GM21786 (cell line): ENCODE results near the gene PTPN6.

Experiments
- ATAC-seq: cut with Tn5 transposase; IDR thresholded peaks from one replicate; pipeline ENCODE4 v1.9.1; 2021; ENCODE audit not compliant: unreplicated experiment

Gene PTPN6

DNA sequence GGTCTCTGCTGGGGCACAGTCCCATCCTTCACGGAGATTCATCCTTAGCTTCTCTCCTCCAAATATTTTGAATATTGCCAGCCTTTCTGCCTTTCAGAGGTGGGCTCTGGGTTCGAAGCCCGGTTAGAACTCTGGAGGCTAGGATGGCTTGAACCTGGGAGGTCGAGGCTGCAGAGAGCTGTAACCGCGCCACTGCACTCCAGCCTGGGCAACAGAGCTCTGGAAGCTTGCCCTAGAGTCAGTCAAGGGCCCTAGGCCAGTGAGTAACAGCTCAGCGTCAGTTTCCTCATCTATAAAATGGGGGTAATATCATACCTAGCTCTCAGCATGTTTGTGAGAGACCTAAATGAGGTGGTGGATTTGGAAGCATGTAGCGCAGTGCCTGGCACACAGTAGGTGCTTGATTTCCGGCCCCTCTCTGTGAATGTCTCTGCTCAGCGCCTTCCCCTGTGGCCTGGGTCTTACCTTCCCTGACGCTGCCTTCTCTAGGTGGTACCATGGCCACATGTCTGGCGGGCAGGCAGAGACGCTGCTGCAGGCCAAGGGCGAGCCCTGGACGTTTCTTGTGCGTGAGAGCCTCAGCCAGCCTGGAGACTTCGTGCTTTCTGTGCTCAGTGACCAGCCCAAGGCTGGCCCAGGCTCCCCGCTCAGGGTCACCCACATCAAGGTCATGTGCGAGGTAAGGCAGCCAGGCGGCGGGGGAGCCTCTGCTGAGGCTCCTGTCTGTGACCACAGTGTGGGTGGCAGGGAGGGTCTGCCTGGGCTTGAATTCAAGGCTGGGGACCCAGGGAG, 3.4 kb downstream of the PTPN6 start:
- ATAC-seq, result no peak

DNA sequence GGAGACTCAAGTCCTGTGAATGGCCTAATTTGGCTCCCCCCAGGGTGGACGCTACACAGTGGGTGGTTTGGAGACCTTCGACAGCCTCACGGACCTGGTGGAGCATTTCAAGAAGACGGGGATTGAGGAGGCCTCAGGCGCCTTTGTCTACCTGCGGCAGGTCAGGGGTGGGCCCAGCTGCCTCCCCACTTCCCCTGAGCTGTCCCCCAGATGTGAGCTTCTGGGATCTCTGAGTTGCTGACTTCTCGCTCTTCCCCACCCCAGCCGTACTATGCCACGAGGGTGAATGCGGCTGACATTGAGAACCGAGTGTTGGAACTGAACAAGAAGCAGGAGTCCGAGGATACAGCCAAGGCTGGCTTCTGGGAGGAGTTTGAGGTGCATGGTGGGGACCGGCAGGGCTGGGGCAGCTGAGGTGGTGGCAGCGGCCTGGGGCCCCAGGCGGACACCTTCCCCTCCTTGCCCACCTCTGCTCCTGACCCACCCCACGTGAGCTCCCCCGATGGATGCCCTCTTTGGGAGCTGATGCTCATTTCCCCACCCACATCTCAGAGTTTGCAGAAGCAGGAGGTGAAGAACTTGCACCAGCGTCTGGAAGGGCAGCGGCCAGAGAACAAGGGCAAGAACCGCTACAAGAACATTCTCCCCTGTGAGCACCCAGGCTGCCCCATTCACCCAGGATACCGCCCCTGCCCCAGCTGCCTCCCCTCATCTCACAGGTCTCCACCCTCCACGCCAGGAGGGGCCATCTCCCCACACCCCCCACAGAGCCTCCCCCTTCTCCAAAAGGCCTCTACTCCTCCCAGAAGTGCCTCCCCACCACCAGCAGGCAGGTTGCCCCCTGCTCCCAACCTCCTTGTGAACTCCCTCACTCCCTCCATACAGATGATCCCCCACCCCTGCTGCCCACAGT, 4.2 kb downstream of the PTPN6 start:
- no peak for ATAC-seq

DNA sequence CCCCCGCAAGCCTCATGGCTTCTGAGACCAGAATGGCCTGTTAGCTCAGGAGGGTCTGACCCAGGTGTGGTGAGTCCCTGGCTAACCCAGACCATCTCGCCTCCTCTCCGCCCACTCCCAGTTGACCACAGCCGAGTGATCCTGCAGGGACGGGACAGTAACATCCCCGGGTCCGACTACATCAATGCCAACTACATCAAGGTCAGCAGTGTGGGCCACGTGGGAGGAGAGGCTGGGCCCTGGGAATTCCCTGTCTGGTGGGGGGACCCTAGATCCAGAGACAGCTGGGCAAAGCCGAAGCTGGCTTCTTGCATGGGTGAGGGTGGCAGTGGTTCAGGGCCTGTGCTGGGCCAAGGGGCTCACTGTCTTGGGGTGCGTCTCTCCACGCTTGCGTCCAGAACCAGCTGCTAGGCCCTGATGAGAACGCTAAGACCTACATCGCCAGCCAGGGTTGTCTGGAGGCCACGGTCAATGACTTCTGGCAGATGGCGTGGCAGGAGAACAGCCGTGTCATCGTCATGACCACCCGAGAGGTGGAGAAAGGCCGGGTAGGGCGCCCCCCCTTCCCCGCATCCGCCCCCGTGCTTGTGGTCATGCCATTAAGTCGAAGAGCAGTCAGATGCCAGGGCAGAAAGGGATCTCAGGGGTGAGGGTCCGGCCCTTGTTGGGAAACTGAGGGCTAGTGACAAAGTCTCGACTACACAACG, 5.0 kb downstream of the PTPN6 start:
- ATAC-seq, result no peak

DNA sequence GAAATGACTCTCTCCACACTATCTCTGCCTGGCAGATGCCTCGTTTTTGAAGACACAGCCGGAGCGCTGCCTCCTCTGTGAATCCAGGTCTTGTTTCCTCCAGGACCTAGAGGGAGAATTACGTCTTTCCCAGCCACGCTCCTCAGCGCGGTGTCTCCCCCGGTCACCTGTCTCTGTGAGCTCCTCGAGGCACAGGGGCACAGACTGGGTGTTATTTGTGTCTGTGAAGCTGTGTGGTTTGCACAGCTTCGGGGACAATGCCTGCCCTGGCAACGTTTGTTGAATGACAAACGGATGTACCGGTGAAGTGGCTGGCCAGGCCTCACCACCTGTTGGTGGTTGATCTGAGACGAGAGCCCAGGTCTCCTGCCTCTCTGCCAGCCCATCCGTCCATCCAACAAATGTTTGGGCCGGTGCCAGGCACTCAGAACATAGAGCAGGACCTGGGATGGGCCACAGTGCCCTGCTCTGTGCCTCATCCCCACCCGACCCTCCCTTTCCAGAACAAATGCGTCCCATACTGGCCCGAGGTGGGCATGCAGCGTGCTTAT, 6.1 kb downstream of the PTPN6 start:
- ATAC-seq, result no peak

DNA sequence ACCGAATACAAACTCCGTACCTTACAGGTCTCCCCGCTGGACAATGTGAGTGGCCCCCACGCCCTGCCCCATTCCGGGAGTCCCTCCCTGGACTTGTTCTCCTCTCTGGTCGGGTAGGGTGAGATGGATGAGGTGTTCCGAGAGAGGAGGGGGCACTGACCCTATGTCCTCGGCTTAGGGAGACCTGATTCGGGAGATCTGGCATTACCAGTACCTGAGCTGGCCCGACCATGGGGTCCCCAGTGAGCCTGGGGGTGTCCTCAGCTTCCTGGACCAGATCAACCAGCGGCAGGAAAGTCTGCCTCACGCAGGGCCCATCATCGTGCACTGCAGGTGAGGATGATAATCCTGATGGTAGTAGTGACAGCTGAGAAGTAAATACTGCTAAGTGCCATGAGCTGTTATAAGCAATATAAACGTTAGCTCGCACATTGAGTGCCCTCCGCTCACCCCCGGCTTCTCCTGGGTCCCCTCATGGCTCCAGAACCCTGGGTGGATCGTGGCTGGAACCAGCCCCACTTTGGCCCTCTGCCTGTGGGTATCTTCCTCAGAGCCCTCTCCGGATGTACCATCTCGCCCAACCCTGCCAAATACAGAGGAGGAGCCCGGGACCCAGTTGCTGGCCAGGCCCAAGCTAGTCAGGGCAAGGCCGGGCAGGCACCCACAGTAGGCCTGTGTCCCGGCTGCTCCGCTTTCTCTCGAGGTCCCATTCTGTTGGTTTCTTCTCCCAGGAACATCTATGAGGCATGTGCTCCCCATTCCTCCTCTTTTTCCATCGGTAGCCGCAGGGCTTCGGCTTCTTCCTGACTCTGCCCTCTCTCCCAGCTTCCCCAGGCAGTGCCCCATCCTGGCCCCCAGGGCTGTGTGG, 6.8 kb downstream of the PTPN6 start:
- no peak for ATAC-seq

DNA sequence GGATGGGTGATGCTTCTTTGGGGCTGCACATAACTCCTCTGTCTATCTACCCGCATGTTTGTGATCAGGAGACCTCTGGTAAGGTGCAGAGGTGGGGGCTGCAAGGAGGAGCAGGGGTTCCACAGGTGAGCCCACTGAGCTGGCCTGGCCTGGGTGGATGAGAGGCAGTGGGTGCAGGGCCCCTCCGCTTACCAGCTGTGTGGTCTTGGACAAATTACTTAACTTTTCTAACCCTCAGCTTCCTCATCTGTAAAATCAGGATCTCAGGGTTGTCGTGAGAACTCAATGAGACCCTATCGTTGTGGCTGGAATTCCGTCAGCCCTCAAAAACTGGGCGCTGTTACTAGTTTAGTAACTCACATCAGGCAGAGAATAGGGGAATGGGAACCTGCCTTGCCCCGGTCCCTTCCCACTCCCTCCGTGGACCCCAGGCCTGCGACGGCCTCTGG, 7.5 kb downstream of the PTPN6 start:
- no peak for ATAC-seq

DNA sequence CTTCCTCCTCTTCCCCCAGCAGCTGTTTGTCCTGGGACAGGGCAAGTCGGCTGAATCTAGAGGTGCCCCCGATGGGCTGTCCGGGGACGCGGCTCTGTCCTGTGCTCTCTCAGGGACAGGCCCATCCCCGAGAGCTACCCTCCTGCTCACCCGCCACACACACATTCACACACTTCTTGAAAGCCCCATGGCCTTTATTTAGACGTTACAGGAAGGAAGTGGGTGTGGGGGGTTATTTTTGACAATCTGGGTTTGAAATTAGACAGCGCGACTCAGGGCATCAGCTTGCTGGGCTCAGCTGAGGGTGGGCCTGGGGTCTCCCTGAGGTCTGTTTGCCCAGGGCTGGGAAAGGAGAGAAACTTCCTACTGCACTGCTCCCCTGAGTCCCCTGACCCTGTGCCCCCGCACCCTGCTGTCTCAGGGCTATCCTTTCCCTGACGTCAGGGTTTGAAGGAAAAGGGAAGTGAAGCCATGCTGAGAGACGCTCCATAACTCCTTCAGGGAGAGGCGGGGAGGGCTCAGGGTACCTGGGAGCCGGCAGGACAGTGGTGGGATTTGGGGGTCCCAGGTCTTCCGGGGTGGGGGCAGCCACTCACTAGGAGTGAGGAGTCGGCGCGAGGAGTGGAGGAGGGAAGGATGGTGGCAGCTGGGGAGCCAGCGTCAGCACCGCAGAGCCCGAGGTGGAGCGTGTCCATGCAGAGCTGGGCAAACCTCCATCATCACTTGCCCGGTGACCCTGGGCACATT, 8.1 kb downstream of the PTPN6 start:
- peak; percentile 61 for ATAC-seq

DNA sequence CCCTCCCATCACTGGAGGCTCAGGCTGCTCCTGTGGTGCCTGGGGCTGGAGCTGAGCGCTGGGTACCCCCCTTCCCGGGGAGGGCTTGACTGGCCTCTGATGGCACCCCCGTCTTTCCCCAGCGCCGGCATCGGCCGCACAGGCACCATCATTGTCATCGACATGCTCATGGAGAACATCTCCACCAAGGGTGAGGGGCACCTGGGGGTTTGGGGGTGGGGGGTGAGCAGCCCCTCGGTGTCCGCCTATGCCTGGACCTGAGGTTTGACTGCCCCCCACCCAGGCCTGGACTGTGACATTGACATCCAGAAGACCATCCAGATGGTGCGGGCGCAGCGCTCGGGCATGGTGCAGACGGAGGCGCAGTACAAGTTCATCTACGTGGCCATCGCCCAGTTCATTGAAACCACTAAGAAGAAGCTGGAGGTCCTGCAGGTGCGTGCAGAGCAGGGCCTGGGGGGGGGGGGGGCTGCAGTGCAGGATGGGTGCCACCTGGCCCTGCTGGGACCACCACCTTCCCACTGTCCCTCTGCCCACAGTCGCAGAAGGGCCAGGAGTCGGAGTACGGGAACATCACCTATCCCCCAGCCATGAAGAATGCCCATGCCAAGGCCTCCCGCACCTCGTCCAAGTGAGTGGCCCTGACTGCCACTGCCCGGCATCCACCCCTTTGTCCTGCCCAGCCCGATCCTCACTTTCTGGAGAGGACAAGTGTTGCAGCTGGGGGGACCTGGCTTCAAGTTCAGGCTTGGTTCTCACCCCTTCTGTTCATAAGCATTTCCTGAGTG, 8.8 kb downstream of the PTPN6 start:
- no peak for ATAC-seq

DNA sequence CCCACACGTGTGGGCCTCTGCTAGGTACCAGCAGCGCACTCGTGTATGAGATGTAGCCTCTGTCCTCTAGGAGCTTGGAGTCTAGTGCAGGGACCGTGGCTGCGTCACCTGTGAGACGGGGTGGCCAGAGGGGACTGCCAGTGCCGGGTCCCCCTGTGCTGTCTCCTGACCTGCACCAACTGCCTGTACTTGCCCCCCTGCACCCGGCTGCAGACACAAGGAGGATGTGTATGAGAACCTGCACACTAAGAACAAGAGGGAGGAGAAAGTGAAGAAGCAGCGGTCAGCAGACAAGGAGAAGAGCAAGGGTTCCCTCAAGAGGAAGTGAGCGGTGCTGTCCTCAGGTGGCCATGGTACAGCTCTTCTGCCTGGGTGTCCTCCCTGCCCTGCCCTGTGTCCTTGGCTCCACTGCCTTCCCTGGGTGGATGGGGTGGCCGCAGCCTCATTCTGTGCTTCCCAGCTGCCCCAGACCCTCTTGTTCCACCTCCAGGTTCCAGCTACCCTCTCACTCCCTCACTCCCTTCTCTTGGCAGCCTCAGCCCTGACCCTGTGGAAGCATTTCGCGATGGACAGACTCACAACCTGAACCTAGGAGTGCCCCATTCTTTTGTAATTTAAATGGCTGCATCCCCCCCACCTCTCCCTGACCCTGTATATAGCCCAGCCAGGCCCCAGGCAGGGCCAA, 9.6 kb downstream of the PTPN6 start:
- no peak for ATAC-seq

DNA sequence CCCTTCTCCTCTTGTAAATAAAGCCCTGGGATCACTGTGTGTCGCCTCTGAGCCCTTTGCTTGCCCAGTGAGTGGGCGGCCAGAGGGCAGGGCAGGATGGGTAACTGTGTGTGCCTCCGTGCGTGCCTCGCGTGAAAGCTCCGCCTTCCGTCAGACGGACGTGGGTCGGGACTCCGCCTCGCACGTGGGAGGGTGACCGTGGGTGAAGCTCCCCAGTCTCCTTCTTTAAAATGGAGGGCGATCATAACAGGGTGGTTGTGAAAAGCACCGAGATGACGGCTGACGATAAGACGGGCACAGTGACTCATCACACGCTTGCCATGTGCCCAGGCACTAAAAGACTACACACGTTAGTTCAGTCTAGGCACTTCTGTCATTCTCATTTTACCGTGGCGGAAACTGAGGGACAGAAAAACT, 10.1 kb downstream of the PTPN6 start:
- ATAC-seq, result no peak

DNA sequence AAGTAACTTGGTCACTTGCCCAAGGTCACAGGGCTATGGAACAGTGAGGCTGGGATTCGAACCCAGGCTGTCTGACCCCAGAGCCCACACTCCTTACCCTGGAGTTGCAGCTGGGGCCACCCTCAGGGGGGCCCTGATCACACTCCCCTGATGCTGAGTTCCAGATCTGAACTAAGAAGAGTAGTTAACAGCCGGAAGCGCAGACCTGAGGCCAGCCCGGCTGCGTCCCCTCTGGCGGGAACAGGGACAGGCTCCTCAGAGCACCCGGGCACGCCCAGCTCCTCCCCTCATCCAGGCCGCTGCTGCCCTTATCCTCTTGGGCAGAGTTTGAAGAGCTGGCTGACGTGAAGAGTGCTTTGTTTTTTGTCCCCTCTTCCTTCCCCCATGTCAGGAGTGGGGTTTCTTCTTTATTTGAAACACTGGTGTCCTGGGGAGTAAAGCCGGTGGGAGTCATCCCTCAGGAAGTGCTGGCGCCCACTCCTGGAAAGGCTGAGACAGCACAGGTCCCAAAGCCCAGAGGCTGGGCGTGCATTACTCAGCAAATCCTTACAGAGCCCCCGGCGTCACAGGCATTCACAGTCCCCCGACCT, 10.6 kb downstream of the PTPN6 start:
- no peak for ATAC-seq

DNA sequence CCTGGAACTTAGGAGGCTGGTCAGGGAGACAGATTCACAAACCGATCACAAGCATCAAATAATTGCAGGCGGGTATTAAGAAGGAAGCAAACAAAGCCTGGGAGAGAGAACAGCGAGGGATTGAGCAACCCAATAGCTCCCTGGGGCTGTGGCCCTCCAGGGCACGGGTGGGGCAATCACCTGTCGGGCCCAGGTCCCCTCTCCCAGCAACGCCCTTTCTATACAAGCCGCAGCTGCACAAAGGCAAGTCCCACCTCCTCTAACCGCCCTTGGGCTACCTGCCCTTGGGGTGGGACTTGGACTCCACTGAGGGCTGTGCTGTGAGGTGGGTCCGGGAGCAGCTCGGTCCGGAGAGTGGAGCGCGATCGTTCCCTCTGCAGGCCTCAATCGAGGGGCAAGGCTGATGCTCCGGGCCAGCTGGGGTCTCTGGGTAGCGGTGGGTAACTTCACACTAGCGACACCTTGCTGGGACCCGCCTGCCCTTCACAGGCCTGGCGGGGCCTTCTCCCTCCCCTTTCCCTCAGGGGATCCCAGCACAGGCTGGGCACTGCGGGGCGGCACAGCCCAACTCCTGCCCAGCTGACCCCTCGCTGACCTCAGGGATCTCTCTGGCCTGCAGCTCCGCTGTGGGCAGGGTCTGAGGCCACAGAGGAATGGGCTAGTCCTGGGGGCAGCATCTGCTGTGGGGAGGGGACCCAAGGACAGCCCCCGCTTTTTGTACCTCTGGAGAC, 11.3 kb downstream of the PTPN6 start:
- ATAC-seq, result no peak

DNA sequence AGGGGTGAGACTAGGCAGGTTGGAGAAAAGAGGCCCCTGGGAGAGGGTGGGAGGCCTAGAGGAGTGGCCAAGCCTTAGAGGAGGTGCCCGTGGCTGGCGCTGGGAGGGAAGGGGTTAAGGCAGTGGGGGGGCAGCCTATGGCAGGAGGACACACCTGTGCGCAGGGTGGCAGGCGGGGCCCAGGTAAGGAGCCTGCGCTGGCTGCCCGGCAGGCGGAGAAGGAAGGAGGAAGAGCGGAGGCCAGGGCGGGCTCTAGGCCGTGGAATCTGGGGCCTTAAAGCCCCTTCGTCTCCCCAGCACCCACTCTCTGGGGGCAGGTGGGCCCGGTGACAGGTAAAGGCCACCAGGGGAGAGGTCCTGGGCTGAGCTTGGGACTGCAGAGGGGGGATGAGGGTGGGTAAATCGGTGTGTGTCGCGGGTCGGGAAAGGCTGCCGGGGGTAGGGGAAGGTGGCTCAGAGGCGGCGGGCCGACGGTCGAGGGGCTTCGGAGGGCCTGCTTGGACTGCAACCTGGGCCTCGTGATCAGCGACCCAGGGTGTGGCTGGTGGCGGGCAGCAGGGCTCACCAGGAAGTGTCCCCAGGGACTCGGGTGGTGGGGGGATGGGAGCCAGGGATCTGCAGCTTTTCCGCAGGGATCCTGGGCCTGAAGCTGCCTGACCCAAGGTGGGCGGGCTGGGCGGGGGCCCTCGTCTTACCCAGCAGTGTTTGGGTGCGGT, 12.0 kb downstream of the PTPN6 start:
- ATAC-seq, result no peak

DNA sequence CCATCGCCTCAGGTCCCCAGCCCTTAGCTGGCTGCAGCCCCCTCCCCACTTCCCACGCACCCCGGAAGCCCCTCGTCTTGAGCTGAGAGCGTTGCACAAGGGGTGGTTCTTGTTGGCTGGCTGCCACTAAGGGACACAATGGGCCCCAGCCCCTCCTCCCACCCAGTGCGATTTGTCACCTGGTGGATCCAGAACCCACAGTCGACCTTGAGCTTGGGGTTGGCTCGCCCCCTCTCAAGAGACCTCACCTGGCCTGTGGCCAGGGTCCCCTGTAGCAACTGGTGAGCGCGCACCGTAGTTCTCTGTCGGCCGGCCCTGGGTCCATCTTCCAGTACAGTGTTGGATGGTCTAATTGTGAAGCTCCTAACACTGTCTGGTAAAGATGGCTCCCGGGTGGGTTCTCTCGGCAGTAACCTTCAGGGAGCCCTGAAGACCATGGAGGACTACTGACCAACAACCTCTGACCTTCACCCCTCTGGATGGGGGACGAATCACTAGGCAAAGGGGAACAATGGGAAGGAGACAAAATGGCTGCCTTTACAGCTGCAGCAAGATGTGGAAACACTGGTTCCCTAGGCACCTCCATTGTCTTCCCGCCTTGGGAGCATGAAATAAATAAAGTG, 12.7 kb downstream of the PTPN6 start:
- ATAC-seq, result no peak

DNA sequence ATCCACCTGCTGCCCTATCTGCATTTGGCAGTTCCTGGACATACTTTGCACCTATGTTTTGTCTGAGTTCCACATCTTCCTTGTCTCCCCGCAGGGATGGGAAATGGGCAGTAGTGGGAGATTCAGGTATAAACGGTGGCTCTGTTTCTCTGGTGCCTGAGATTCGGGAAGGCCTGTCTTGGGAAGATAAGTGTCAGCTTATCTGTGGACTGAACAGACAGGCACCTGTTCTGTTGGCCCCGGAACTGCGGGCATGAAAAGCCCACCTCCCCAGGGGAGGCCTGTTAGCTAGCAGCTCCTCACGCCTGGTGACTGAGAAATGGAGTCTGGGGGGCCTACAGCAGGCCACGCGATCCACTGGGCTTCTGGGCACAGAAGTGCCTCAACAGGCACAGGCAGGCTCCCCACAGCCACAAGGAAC, 13.5 kb downstream of the PTPN6 start:
- no peak for ATAC-seq
